Gastroesophageal sphincter (tissue), 4 donors: ENCODE results near the gene STUM. TPM values are rescaled to one million over a fixed set of nuclear protein-coding genes. Genes with fewer than 3 reads are reported as not detected.

Experiments
- ATAC-seq: fragments of 150-250 bp; one replicate; pipeline ENCODE4 v1.9.1; 2016; ENCODE audit warnings: mild to moderate bottlenecking, moderate library complexity
- H3K27ac ChIP-seq, 4 donors: fragments of 200-600 bp; sonication (generic) in 3 of 4; 1 replicate in 3 of 4; 2 replicates in 1 of 4; pipeline ENCODE4 v1.5.1; 2016 to 2019
- H3K27me3 ChIP-seq: fragments of 200-600 bp; sonication (generic); one replicate; pipeline ENCODE4 v1.5.1; 2019
- H3K36me3 ChIP-seq, 2 donors: fragments of 200-600 bp; sonication (generic); one replicate each; pipeline ENCODE4 v1.5.1; 2019; ENCODE audit warnings: control low read depth in 1 of 2
- H3K4me1 ChIP-seq, 3 donors: fragments of 200-600 bp; sonication (generic); 1 replicate in 2 of 3; 2 replicates in 1 of 3; pipeline ENCODE4 v1.5.1; 2016 to 2019; ENCODE audit warnings: control low read depth in 2 of 3
- H3K4me3 ChIP-seq, 2 donors: fragments of 200-600 bp; sonication (generic); one replicate each; pipeline ENCODE4 v1.5.1; 2019; ENCODE audit warnings: mild to moderate bottlenecking in 1 of 2, moderate library complexity in 1 of 2
- H3K9me3 ChIP-seq, 3 donors: fragments of 200-600 bp; sonication (generic); one replicate each; pipeline ENCODE4 v1.5.1; 2017 to 2019; ENCODE audit warnings: control low read depth in 2 of 3
- CTCF ChIP-seq, 4 experiments: fragments of 200-600 bp in 2 of 4; fragments of 450-650 bp in 2 of 4; sonication (generic) in 1 of 4; IDR thresholded peaks; one replicate each; pipeline ENCODE4 v1.5.1; 2017 to 2019; ENCODE audit warnings: antibody characterized with exemption in 4 of 4, mild to moderate bottlenecking in 2 of 4, moderate library complexity in 2 of 4
- EP300 ChIP-seq: sonication (generic); formaldehyde crosslinking; IDR thresholded peaks from one replicate; pipeline ENCODE4 v1.6.1; 2017; ENCODE audit warnings: antibody characterized with exemption, mild to moderate bottlenecking
- POLR2A ChIP-seq, 2 donors: fragments of 450-650 bp; IDR thresholded peaks; one replicate each; pipeline ENCODE4 v1.6.1; 2017; ENCODE audit warnings: antibody characterized with exemption in 2 of 2, mild to moderate bottlenecking in 2 of 2, moderate library complexity in 1 of 2
- POLR2AphosphoS5 ChIP-seq: sonication (generic); formaldehyde crosslinking; IDR thresholded peaks from one replicate; pipeline ENCODE4 v1.6.1; 2017; ENCODE audit warnings: antibody characterized with exemption
- WGBS, 2 donors: methylation state at CpG; one replicate each; pipeline ENCODE4 v1.1.5; 2018; ENCODE audit warnings: low coverage in 1 of 2; 5-methylcytosine and 5-hydroxymethylcytosine counted together
- total RNA-seq, 4 donors: library from RNA; depleted of rRNA; stranded (reverse); fragments of >200 nt; gene quantifications; one replicate each; pipeline ENCODE4 v1.1.0, GENCODE V29; 2016

The STUM gene
- total RNA-seq, 4 donors from 2014 or later = 2.8 to 9.1 (median 4.5) TPM

GRCh38 chr1:226645279-226645976, 96.9 kb downstream of the STUM start:
- peaks cover 0 to 57% (median 2%) of the 10 kb centered on the region in 3 donors for H3K4me1 ChIP-seq
- TF ChIP-seq POLR2AphosphoS5 (no peak), POLR2A (IDR thresholded peaks at IDR 0.05) (no peak), CTCF (IDR thresholded peaks at IDR 0.05) (no peak), EP300 (no peak)
- peak overlapping the region in 3 of 4 donors; percentile 58 to 87 (median 84) for H3K27ac ChIP-seq
- no peaks in the 10 kb centered on the region for H3K27me3 ChIP-seq
- no peaks in the 10 kb centered on the region for H3K9me3 ChIP-seq
- peaks cover 0 to 75% of the 10 kb centered on the region in 2 donors for H3K36me3 ChIP-seq
- no peak overlapping the region for H3K4me3 ChIP-seq
- 35% methylated on average over 3 of the region's 10 CpGs; no CpG with 5 or more reads in 1 of the 2 donors for WGBS, 2 donors
- peak; percentile 29 for ATAC-seq

GRCh38 chr1:226646026-226646869, 97.7 kb downstream of the STUM start:
- peak overlapping the region in 3 of 4 donors; percentile 58 to 87 (median 84) for H3K27ac ChIP-seq

GRCh38 chr1:226646870-226647449, 98.4 kb downstream of the STUM start:
- no peak for TF ChIP-seq CTCF (IDR thresholded peaks at IDR 0.05)
- Histone ChIP-seq H3K27me3 (no peaks in the 10 kb centered on the region), H3K27ac (peak overlapping the region in 3 of 4 donors; percentile 58 to 87 (median 84)), H3K4me1 (peaks cover 0 to 53% (median 2%) of the 10 kb centered on the region in 3 donors), H3K9me3 (no peaks in the 10 kb centered on the region), H3K36me3 (peaks cover 0 to 61% of the 10 kb centered on the region in 2 donors), H3K4me3 (no peak overlapping the region)
- WGBS, 2 donors = 100% methylated on average over 1 of the region's 16 CpGs; no CpG with 5 or more reads in 1 of the 2 donors
- no peak for ATAC-seq

More at GRCh38 chr1:226646026-226646869, 97.7 kb downstream of the STUM start:
- TF ChIP-seq POLR2AphosphoS5 (peak; percentile 35), CTCF (IDR thresholded peaks at IDR 0.05) (no peak)
- 52% methylated on average over 3 of the region's 18 CpGs; no CpG with 5 or more reads in 1 of the 2 donors for WGBS, 2 donors
- peak; percentile 48 for ATAC-seq
- no peaks in the 10 kb centered on the region for H3K27me3 ChIP-seq
- H3K9me3 ChIP-seq = no peaks in the 10 kb centered on the region
- H3K4me3 ChIP-seq = no peak overlapping the region
- peaks cover 0 to 57% (median 2%) of the 10 kb centered on the region in 3 donors for H3K4me1 ChIP-seq
- H3K36me3 ChIP-seq = peaks cover 0 to 68% of the 10 kb centered on the region in 2 donors

- ATAC-seq = no peak
- peaks cover 0 to 49% (median 2%) of the 10 kb centered on the region in 3 donors for H3K4me1 ChIP-seq
- H3K4me3 ChIP-seq = no peak overlapping the region
- no peak for TF ChIP-seq CTCF (IDR thresholded peaks at IDR 0.05)
- no peak for TF ChIP-seq POLR2A (IDR thresholded peaks at IDR 0.05)
- no peak for TF ChIP-seq POLR2AphosphoS5
- no peak for TF ChIP-seq EP300
- no peaks in the 10 kb centered on the region for H3K9me3 ChIP-seq
- no peaks in the 10 kb centered on the region for H3K27me3 ChIP-seq
- H3K36me3 ChIP-seq = peaks cover 0 to 53% of the 10 kb centered on the region in 2 donors
- no CpG with 5 or more reads among the region's 8 CpGs for WGBS, 2 donors
- peak overlapping the region in 2 of 4 donors; percentile 84 to 87 for H3K27ac ChIP-seq
Observed at GRCh38 chr1:226647719-226648118, 99.2 kb downstream of the STUM start.
